Astrocyte of the cerebellum (primary cell): ENCODE measurements around the gene GSAP.

Experiments
- DNase-seq: peaks from one replicate; pipeline ENCODE4 v3.0.0-alpha.2; 2011; ENCODE audit warnings: low read depth
- H3K4me3 ChIP-seq: 2 replicates; pipeline ENCODE4 v1.5.1; 2011; ENCODE audit warnings: mild to moderate bottlenecking, low read depth, low read length, moderate library complexity
- CTCF ChIP-seq: IDR thresholded peaks from 2 replicates; pipeline ENCODE4 v1.5.1; 2012; ENCODE audit warnings: low read length, low read depth, moderate library complexity, mild to moderate bottlenecking; ENCODE audit errors: missing control alignments
- in situ Hi-C: cut with HindIII; loops from 2 replicates; pipeline ENCODE4 v1.10.0; 2017; ENCODE audit warnings: low sequenced_read_pairs

The GSAP gene

GRCh38 chr7:77422500-77422899 lies 6.4 kb upstream of the GSAP start:
- TF ChIP-seq CTCF = no peak
- in situ Hi-C loops = no loop called here
- no peak for DNase-seq
- no peak overlapping the region for H3K4me3 ChIP-seq

- no peak overlapping the region for H3K4me3 ChIP-seq
- no peak for DNase-seq
- TF ChIP-seq CTCF = no peak
- in situ Hi-C loops = no loop called here
Measured at GRCh38 chr7:77420986-77421672, 5.0 kb upstream of the GSAP start.

- no peak for DNase-seq
- in situ Hi-C loops = no loop called here
- TF ChIP-seq CTCF = no peak
- H3K4me3 ChIP-seq = no peak overlapping the region
Measured at GRCh38 chr7:77420438-77420837, 4.3 kb upstream of the GSAP start.

GRCh38 chr7:77419102-77419501 lies 3.0 kb upstream of the GSAP start:
- in situ Hi-C loops = no loop called here

GRCh38 chr7:77417801-77418200 lies 1.7 kb upstream of the GSAP start:
- in situ Hi-C loops = no loop called here
- H3K4me3 ChIP-seq = no peak overlapping the region
- DNase-seq = no peak
- TF ChIP-seq CTCF = no peak

More at GRCh38 chr7:77419102-77419501, 3.0 kb upstream of the GSAP start:
- no peak for TF ChIP-seq CTCF
- DNase-seq = no peak
- H3K4me3 ChIP-seq = no peak overlapping the region

GRCh38 chr7:77416621-77417371 lies 647 bp upstream of the GSAP start:
- H3K4me3 ChIP-seq = peak overlapping the region; percentile 39
- TF ChIP-seq CTCF = no peak
- no peak for DNase-seq
- in situ Hi-C loops = no loop called here
